HK-2 (cell line): ENCODE measurements around the gene RUNX1.

Experiments
- DNase-seq: peaks from one replicate; pipeline ENCODE4 v3.0.0-alpha.2; 2018; ENCODE audit not compliant: unreplicated experiment

RUNX1 gene

GRCh38 chr21:34826836-34827235, 222.3 kb downstream of the RUNX1 start:
- no peak for DNase-seq

DNA sequence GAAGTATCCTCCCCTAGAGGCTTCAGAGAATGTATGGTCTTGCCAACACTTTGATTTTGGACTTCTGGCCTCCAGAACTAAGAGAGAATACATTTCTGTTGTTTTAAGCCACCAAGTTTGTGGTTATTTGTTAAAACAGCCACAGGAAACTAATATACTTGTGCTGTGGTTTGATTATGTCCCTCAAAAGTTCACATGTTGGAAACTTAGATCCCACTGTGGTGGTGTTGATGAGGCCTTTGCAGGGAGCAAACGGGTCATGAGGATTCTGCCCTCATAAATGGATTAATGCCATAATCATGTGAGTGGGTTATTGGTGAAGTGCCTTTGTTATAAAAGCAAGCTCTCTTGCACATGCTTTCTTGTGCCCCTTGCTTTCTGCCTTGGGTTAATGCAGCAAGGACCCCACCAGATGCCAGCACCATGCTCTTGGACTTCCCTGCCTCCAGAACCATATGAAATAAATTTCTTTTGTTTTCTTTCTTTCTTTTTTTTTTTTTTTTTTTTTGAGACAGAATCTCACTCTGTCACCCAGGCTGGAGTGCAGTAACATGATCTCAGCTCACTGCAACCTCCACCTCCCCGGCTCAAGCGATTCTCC, 223.1 kb downstream of the RUNX1 start:
- DNase-seq, result no peak

DNA sequence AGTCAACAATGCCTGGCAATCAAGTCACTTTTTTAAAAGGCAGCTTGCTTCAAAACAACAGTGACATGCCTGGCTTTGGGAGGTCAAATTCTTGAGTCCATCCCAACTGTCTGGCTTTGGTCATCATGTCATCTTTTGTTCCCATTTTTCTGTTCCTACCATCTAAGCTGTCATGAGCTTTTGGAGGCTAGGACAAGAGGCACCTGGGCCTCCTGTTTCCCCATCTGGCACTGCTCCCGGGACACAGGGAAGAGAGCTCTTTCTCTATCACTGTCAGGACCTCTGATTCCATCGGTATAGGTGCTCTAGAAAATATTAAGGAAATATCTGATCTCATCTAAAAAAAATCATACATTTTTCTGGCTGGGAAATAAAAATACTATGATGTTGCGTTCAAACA, 224.0 kb downstream of the RUNX1 start:
- DNase-seq, result no peak

DNA sequence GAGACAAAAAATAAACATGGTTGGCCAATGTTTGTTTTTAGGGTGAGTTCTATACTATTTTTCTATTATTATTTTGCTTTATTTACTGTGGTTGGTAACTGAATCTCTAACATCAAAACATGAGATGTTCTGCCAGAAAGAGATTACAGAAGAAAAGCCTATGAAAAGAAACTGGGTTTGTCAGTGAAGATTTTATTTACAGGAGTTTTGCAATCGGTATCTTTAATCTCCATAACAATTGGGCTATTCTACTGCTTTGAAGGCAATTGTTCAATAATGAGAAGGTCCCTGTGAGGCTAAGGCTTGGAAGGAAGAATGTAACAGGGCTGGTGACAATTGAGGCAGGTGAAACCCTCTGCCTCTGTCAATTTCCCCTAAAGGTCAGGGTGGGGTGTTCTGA, 224.8 kb downstream of the RUNX1 start:
- no peak for DNase-seq

DNA sequence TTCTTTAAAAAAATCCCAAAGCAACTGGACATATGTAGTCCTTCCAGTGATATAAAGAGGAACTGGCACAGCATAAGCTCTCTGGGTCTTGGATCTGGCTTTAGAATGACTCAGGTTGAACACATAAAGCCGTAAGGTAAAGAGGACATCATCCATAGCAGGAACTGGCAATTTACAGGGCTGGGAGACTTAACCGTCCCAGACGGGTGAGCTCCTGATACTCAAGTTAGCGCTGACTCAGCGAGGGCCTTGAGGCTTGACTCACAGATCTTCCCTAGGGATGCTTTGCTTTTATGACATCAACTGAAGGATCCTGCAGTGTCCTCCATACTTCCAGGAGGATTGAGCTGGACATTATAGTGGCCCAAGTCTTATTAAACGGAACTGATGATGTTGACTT, 226.2 kb downstream of the RUNX1 start:
- DNase-seq, result no peak

GRCh38 chr21:34822168-34822567, 226.9 kb downstream of the RUNX1 start:
- no peak for DNase-seq

GRCh38 chr21:34821717-34822116, 227.4 kb downstream of the RUNX1 start:
- no peak for DNase-seq

GRCh38 chr21:34820051-34820450, 229.1 kb downstream of the RUNX1 start:
- DNase-seq, result no peak

DNA sequence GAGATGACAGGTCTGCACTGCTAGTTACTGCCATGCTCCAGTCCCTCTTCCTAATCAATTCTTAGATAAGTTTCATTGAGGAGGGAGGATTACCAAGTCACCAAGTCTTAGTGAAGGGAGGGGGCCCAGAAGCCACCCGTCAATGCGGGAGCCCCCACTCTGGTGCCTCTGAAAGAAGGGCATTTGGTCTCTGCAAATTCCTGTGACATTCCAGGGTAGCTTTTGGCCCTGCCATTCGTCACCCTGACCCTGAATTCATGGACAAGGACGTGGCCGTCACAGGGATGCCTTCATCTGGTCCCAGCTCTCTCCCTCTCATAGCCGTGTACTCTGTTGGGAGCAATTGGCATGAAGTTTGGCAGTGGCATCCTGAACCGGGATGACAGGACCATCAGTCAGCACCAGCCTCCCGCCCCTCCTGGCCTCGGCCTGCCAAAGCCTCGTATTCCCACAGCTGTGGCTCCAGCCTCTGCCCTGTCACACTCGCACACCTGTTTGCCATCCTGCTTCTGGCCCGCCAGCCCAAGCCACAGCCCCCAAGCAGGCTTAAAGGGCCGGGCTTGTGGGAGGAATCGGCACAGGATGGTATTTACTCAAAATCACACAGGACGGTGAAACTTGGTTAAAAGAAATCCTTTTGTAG, 229.6 kb downstream of the RUNX1 start:
- no peak for DNase-seq

GRCh38 chr21:34818662-34819158, 230.4 kb downstream of the RUNX1 start:
- no peak for DNase-seq

- DNase-seq, result no peak
Measured at GRCh38 chr21:34817821-34818661, 231.1 kb downstream of the RUNX1 start.

DNA sequence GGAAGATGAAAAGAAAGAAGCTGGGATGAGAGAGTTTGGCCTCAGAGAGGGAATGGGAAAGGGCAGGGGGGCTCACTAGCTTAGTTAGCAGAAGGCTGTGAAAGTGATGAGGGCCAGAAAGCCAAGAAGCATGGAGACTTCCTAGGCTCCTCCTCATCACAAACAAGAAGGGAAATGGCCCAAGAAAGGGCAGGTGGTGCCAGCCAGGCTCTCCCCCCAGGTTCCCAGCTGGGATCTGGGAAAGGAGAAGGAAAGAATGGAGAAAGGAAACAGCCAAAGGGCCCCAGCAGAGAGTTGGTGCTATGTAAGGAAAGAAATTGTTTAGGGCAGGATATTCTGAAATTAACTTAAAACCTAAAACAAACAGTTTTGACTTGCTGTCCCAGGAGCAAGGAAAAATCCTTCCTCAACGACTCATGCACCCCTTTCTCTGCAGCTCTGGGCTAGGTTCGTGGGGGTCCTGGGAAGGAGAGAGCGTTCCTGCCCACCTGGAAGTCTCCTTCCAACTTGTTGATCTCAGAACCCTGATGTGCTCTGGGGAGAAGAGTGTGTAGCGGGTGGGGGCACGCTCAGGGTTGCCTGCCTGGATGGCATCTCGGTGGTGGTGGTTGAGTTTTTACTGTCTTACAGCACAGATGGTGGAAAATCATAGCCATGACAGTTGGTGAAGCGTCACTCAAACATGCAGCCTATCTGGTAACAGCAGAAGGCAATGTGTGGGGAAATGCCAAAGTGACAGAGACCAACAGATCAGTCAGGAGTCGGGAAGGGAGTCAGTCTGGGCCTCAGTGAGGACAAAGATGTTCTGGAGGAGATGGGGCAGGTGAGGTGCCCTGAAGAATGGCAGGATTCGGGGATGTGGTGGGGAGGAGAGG, 233.0 kb downstream of the RUNX1 start:
- no peak for DNase-seq

DNA sequence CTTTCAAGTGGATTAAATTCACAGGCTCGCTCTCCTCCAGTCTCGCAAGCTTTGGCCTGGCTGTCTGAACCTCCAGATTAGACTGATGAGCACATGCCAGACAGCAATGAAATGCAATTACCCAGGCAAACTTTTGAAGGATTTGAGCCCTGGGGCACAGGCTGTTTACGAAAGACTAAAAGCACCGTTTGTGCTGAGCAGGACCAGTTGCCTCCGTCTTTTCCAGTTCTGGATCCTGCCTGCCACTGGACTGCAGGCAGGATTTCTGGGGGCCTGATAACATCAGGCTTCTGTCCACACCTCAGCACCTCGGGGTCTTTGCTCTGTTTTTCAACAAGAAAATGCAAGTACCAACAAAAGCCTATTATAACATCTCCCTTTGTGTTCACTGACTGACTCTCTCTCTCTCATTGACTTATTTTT, 234.6 kb downstream of the RUNX1 start:
- no peak for DNase-seq

- no peak for DNase-seq
Measured at GRCh38 chr21:34813266-34813894, 235.7 kb downstream of the RUNX1 start.

DNA sequence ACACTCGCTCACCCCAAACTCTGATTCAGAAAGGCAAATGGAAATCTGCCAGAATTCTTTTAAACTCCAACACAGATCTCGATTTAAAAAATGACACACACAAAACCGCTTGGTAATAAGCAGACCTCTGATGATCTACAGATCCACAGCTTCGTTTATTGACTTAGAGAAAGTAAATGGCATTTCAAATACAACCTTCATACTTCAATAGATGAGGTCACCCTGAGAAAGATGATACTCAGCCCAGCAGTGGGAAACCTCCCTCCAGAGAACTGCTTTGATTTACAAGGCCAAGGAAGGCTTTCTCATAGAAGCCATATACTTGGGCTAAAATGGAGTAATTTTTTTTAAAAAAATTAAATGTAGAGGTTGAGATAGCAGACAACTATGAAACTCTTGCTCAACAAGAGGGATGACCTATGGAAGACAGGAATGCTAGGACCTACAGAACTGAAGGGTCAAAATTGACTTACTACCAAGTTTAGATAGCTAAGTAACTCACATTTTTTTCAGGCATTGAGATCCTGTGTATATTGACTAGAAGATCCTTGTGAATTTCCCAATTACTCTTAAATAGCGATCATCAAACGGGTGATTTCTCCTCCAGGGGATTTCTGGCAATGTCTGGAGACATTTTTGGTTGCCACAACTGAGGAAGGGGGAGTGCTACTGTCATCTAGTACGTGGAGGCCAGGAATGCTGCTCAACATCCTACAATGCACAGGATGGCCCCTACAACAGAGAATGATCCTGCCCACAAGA, 236.4 kb downstream of the RUNX1 start:
- no peak for DNase-seq

- no peak for DNase-seq
Measured at GRCh38 chr21:34811368-34811767, 237.7 kb downstream of the RUNX1 start.

GRCh38 chr21:34810786-34811185, 238.3 kb downstream of the RUNX1 start:
- no peak for DNase-seq

- DNase-seq, result no peak
Measured at GRCh38 chr21:34809822-34810221, 239.3 kb downstream of the RUNX1 start.

GRCh38 chr21:34808569-34809204, 240.4 kb downstream of the RUNX1 start:
- DNase-seq, result no peak
